Natural killer cell (primary cell): ENCODE data around the gene GPC5. TPM values are rescaled to one million over a fixed set of nuclear protein-coding genes. Genes with fewer than 3 reads are reported as not detected.

Experiments used
- ATAC-seq, 3 donors: fragments of 150-1000 bp in 2 of 3; fragments of 200-7000 bp in 1 of 3; cut with Tn5 transposase; 1 replicate in 1 of 3; 2 replicates in 2 of 3; pipeline ENCODE4 v1.10.0; 2021; ENCODE audit warnings: mild to moderate bottlenecking in 2 of 3, moderate library complexity in 2 of 3
- DNase-seq, 2 donors: peaks; one replicate each; pipeline versions ENCODE4 v3.0.0 to v3.0.0-alpha.2; 2013 to 2021; ENCODE audit warnings: mixed read lengths in 1 of 2
- H3K27ac ChIP-seq: one replicate; pipeline ENCODE4 v1.5.1; 2013; ENCODE audit warnings: mild to moderate bottlenecking, low read length
- H3K27me3 ChIP-seq: one replicate; pipeline ENCODE4 v1.6.1; 2013; ENCODE audit warnings: low read length; ENCODE audit not compliant: control insufficient read depth, insufficient read depth
- H3K36me3 ChIP-seq: one replicate; pipeline ENCODE4 v1.6.1; 2013; ENCODE audit warnings: low read length; ENCODE audit not compliant: control insufficient read depth, insufficient read depth
- H3K4me1 ChIP-seq: one replicate; pipeline ENCODE4 v1.6.1; 2013; ENCODE audit warnings: low read length; ENCODE audit not compliant: control insufficient read depth, insufficient read depth
- H3K4me3 ChIP-seq: one replicate; pipeline ENCODE4 v1.5.1; 2013; ENCODE audit warnings: low read length
- H3K9me3 ChIP-seq: one replicate; pipeline ENCODE4 v1.6.1; 2013; ENCODE audit warnings: low read length; ENCODE audit not compliant: control insufficient read depth, insufficient read depth
- H3K27ac Mint-ChIP-seq, 2 donors: one replicate each; pipeline ENCODE4 v1.8.0; 2022; ENCODE audit warnings: mild to moderate bottlenecking in 2 of 2, mixed read lengths in 2 of 2, moderate library complexity in 1 of 2
- H3K27me3 Mint-ChIP-seq, 2 donors: one replicate each; pipeline ENCODE4 v1.8.0; 2022; ENCODE audit warnings: low read depth in 2 of 2, mixed read lengths in 2 of 2
- H3K36me3 Mint-ChIP-seq: one replicate; pipeline ENCODE4 v1.8.0; 2022; ENCODE audit warnings: mixed read lengths
- H3K4me1 Mint-ChIP-seq, 2 donors: one replicate each; pipeline ENCODE4 v1.8.0; 2022; ENCODE audit warnings: mixed read lengths in 2 of 2
- H3K4me3 Mint-ChIP-seq: one replicate; pipeline ENCODE4 v1.8.0; 2022; ENCODE audit warnings: mild to moderate bottlenecking, moderate library complexity, mixed read lengths
- H3K9me3 Mint-ChIP-seq, 2 donors: one replicate each; pipeline ENCODE4 v1.8.0; 2022; ENCODE audit warnings: mixed read lengths in 2 of 2
- CTCF ChIP-seq: fragments of 200-600 bp; IDR thresholded peaks from one replicate; pipeline ENCODE4 v1.8.0; 2022; ENCODE audit warnings: antibody characterized with exemption
- WGBS: methylation state at CpG from one replicate; pipeline ENCODE4 v1.1.7; 2013; ENCODE audit warnings: missing lambda C conversion rate; ENCODE audit not compliant: insufficient coverage; 5-methylcytosine and 5-hydroxymethylcytosine counted together
- intact Hi-C: fragments of 100-400 bp; cut with micrococcal nuclease; formaldehyde crosslinking; loops from one replicate; pipeline ENCODE4 v1.14.2; 2022
- total RNA-seq, 4 donors: library from RNA; stranded (reverse); fragments of 120-200 nt in 1 of 4; gene quantifications; one replicate each; pipeline versions ENCODE4 v1.2.3 to v1.2.4, GENCODE V29; 2013 to 2022

The GPC5 gene
- total RNA-seq, 3 donors from 2014 or later (not counting 1 experiment from before 2014, with no cell fraction given), result not detected

- DNase-seq, result no peak
Measured at GRCh38 chr13:91579320-91579719, 180.9 kb downstream of the GPC5 start.

DNA sequence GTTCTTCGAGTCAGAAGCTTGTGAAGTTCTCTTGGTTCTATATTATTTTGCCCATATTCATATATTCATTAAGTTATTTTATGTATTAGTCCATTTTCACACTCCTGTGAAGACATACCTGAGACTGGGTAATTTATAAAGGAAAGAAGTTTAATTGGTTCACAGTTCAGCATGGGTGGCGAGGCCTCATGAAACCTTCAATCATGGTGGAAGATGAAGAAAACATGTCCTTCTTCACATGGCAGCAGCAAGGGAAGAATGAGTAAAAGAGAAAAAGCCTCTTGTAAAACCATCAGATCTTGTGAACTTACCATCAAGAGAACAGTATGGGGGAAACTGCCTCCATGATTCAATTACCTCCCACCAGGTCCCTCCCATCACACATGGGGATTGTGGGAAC, 182.3 kb downstream of the GPC5 start:
- no peaks in the 10 kb centered on the region for H3K27me3 Mint-ChIP-seq
- H3K27me3 ChIP-seq, result no peaks in the 10 kb centered on the region
- H3K4me1 Mint-ChIP-seq, result no peaks in the 10 kb centered on the region
- no peak for TF ChIP-seq CTCF
- H3K27ac ChIP-seq, result no peak overlapping the region
- no peaks in the 10 kb centered on the region for H3K36me3 ChIP-seq
- no peak overlapping the region for H3K27ac Mint-ChIP-seq
- WGBS, result 75% methylated on average over 1 of the region's 2 CpGs
- intact Hi-C loops, result no loop called here
- H3K9me3 ChIP-seq, result peaks cover 7% of the 10 kb centered on the region
- H3K9me3 Mint-ChIP-seq, result peaks cover 12 to 14% of the 10 kb centered on the region in 2 donors
- H3K4me3 ChIP-seq, result no peak overlapping the region
- H3K4me1 ChIP-seq, result no peaks in the 10 kb centered on the region
- no peak overlapping the region for H3K4me3 Mint-ChIP-seq
- no peak for ATAC-seq
- no peaks in the 10 kb centered on the region for H3K36me3 Mint-ChIP-seq
- DNase-seq, result no peak

More at GRCh38 chr13:91579320-91579719, 180.9 kb downstream of the GPC5 start:
- Histone ChIP-seq H3K36me3 (no peaks in the 10 kb centered on the region), H3K27ac (no peak overlapping the region), H3K4me3 (no peak overlapping the region), H3K9me3 (peaks cover 7% of the 10 kb centered on the region), H3K4me1 (no peaks in the 10 kb centered on the region), H3K27me3 (no peaks in the 10 kb centered on the region)
- no peaks in the 10 kb centered on the region for H3K27me3 Mint-ChIP-seq
- no peaks in the 10 kb centered on the region for H3K4me1 Mint-ChIP-seq
- intact Hi-C loops, result no loop called here
- no peak for TF ChIP-seq CTCF
- 92% methylated on average over 7 of the region's 7 CpGs for WGBS
- no peak for ATAC-seq
- no peak overlapping the region for H3K4me3 Mint-ChIP-seq
- H3K36me3 Mint-ChIP-seq, result no peaks in the 10 kb centered on the region
- H3K9me3 Mint-ChIP-seq, result peaks cover 12 to 14% of the 10 kb centered on the region in 2 donors
- H3K27ac Mint-ChIP-seq, result no peak overlapping the region

DNA sequence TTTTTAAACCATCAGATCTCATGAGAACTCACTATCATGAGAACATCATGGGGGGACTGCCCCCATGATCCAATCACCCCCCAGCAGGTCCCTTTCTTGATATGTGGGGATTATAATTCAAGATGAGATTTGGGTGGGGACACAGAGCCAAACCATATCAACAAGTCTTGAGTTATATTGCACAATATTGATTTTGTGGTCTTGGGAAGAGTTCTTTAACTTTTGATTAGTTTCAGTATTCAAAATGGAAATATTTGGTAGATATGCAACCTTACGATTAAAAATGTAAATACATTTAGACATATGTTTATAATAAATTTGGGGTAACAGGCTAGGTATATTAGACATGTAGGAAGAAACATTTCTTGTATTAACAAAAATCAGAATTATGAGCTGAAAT, 188.2 kb downstream of the GPC5 start:
- no peaks in the 10 kb centered on the region for H3K4me1 Mint-ChIP-seq
- DNase-seq (no peak), ATAC-seq (no peak)
- TF ChIP-seq CTCF, result no peak
- H3K27ac Mint-ChIP-seq, result no peak overlapping the region
- intact Hi-C loops, result no loop called here
- no peak overlapping the region for H3K4me3 Mint-ChIP-seq
- WGBS, result no CpG with 5 or more reads among the region's 1 CpG
- Histone ChIP-seq H3K27me3 (no peaks in the 10 kb centered on the region), H3K9me3 (no peaks in the 10 kb centered on the region), H3K4me3 (no peak overlapping the region), H3K36me3 (no peaks in the 10 kb centered on the region), H3K27ac (no peak overlapping the region), H3K4me1 (no peaks in the 10 kb centered on the region)
- H3K27me3 Mint-ChIP-seq, result no peaks in the 10 kb centered on the region
- peaks cover 13 to 18% of the 10 kb centered on the region in 2 donors for H3K9me3 Mint-ChIP-seq
- no peaks in the 10 kb centered on the region for H3K36me3 Mint-ChIP-seq

- no peak overlapping the region for H3K27ac Mint-ChIP-seq
- no peaks in the 10 kb centered on the region for H3K36me3 ChIP-seq
- ATAC-seq (no peak), DNase-seq (no peak)
- H3K9me3 Mint-ChIP-seq, result peaks cover 9 to 18% of the 10 kb centered on the region in 2 donors
- no peaks in the 10 kb centered on the region for H3K4me1 ChIP-seq
- no peaks in the 10 kb centered on the region for H3K27me3 ChIP-seq
- no peaks in the 10 kb centered on the region for H3K4me1 Mint-ChIP-seq
- no peak overlapping the region for H3K4me3 Mint-ChIP-seq
- TF ChIP-seq CTCF, result no peak
- H3K9me3 ChIP-seq, result peaks cover 7% of the 10 kb centered on the region
- H3K27ac ChIP-seq, result no peak overlapping the region
- H3K27me3 Mint-ChIP-seq, result no peaks in the 10 kb centered on the region
- no peak overlapping the region for H3K4me3 ChIP-seq
- intact Hi-C loops, result no loop called here
- H3K36me3 Mint-ChIP-seq, result no peaks in the 10 kb centered on the region
Measured at GRCh38 chr13:91588541-91588940, 190.1 kb downstream of the GPC5 start.
